ENCODE data around the gene NUB1. TPM values are rescaled to one million over a fixed set of nuclear protein-coding genes. Genes with fewer than 3 reads are reported as not detected.

The NUB1 gene, protein sequence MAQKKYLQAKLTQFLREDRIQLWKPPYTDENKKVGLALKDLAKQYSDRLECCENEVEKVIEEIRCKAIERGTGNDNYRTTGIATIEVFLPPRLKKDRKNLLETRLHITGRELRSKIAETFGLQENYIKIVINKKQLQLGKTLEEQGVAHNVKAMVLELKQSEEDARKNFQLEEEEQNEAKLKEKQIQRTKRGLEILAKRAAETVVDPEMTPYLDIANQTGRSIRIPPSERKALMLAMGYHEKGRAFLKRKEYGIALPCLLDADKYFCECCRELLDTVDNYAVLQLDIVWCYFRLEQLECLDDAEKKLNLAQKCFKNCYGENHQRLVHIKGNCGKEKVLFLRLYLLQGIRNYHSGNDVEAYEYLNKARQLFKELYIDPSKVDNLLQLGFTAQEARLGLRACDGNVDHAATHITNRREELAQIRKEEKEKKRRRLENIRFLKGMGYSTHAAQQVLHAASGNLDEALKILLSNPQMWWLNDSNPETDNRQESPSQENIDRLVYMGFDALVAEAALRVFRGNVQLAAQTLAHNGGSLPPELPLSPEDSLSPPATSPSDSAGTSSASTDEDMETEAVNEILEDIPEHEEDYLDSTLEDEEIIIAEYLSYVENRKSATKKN
- 33.4 and 38.8 TPM in 2 replicates for total RNA-seq

DNA sequence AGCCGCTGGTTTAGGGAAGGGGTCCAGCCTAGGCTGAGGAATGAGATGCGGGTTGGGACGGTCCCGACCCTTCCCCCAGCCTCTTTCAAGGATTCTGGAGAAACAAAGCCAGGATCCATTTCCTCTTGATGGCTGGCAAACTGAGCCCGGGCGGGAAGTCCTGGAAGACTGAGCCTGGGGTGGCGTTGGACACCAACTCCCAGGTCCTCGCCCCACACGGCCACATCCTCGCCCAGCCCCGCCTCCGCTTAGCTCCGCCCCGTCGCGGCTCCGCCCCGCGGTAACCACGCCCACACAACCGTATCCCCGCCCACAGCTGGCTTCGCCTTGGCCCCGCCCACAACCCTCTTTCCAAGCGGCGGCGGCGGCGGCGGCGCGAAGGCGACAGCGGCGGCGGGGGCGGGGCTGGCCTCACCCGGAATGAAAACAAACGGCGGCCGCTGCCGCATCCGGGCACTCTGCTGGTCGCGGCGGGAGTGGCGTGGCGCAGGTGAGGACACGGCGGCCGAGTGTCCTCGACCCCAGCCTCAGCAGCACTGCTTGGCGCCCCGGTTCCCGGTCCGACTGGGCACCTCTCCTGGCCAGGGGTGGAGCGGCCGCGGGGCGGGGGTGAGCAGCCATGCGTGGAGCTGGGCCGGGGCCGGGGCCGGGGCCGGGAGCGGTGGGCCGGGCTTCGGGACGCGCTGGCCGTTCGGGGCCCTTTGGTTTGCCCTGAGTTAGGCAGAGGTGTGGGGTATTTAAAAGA is at the start of gene NUB1:
NUB1 (plus strand) TSS at position 456 of the 745 bp plus-strand sequence. CDS start 3,538 bp downstream, outside the sequence.

DNA sequence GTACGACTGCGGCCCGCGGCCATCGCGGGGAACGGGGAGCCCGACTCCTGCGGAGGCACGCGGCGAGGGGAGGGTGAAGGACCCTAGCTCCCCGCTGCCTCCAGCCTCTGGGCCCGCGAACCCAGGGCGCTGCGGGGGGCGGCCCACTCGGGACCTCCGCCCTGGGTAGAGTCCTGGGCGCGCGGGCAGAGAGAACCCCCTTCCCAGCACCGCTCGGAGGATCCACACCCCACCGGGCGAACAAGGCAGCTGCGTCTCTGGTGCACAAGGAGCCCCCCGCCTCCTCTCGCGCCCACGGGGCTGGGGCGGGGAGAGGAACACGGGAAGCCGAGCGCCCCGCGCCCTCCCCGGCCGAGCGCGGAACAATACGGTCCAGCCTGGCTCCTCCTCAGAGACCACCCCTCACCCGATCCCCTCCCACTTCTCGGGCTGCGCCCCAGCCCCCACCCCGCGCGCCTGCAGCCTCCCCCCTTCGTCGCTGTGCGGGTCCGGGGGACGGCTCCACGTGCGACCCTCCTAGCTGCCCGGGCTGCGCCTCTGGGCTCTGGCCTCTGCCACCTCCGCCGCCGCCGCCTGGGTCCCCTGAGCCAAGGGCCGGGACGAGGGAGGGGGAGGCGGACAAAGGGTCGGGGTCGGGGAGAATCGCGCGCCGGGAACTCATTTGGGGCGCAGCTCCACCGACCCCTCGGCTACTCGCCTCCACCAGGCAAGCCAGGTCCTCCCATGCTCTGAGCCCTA is 68.2 kb downstream of the NUB1 start, which contains the start of gene WDR86:
WDR86 (minus strand) TSS at position 372 of the 738 bp plus-strand sequence. CDS start 449 bp downstream, outside the sequence.

Other genes with a start within 250 kb of the NUB1 start
- not detected in 2 replicates for gene GBX1, start 174.1 kb upstream of the NUB1 start, total RNA-seq
- not detected in 2 replicates for gene ASB10, start 154.6 kb upstream of the NUB1 start, total RNA-seq
- gene H2BK1, start 131.3 kb upstream of the NUB1 start, total RNA-seq: not detected in 2 replicates
- 22.4 and 43.6 TPM in 2 replicates for gene ABCF2, start 114.6 kb upstream of the NUB1 start, total RNA-seq
- 94.6 and 107 TPM in 2 replicates for gene CHPF2, start 109.3 kb upstream of the NUB1 start, total RNA-seq
- gene SMARCD3, start 93.1 kb upstream of the NUB1 start, total RNA-seq: 14.7 and 16.1 TPM in 2 replicates
- 13.7 TPM in 1 of 2 replicates, not detected in the other for gene WDR86, start 68.2 kb downstream of the NUB1 start, total RNA-seq
- not detected in 2 replicates for gene CRYGN, start 98.3 kb downstream of the NUB1 start, total RNA-seq
- gene RHEB, start 178.1 kb downstream of the NUB1 start, total RNA-seq: 31.4 and 43.4 TPM in 2 replicates

Measured in placental epithelial cell (primary cell).